Esophagus muscularis mucosa (tissue), 4 donors: ENCODE measurements around the gene EDA. TPM values are rescaled to one million over a fixed set of nuclear protein-coding genes. Genes with fewer than 3 reads are reported as not detected.
A peak's percentile ranks its signal among the peaks of the same experiment; 100 is the strongest.

Source experiments
- DNase-seq: peaks from one replicate; pipeline ENCODE4 v3.0.0-alpha.2; 2017; ENCODE audit errors: extremely low spot score
- H3K27ac ChIP-seq, 4 donors: fragments of 200-600 bp; sonication (generic); replicated peaks in 1 of 4; 1 replicate in 3 of 4; 2 replicates in 1 of 4; pipeline ENCODE4 v1.5.1; 2016 to 2019; ENCODE audit warnings: mild to moderate bottlenecking in 1 of 4
- H3K27me3 ChIP-seq, 4 donors: fragments of 200-600 bp; sonication (generic); one replicate each; pipeline versions ENCODE4 v1.5.1 to v1.6.0; 2016 to 2019
- H3K36me3 ChIP-seq, 4 donors: fragments of 200-600 bp; sonication (generic); one replicate each; pipeline ENCODE4 v1.5.1; 2016 to 2019
- H3K4me1 ChIP-seq, 4 donors: fragments of 200-600 bp; sonication (generic); one replicate each; pipeline ENCODE4 v1.5.1; 2016 to 2019
- H3K4me3 ChIP-seq, 4 donors: fragments of 200-600 bp; sonication (generic); 1 replicate in 2 of 4; 2 replicates in 2 of 4; pipeline ENCODE4 v1.5.1; 2016 to 2019; ENCODE audit warnings: mild to moderate bottlenecking in 4 of 4, moderate library complexity in 1 of 4
- H3K9me3 ChIP-seq, 4 donors: fragments of 200-600 bp; sonication (generic); 1 replicate in 3 of 4; 2 replicates in 1 of 4; pipeline ENCODE4 v1.5.1; 2016 to 2019
- EP300 ChIP-seq: sonication (generic); formaldehyde crosslinking; IDR thresholded peaks from one replicate; pipeline ENCODE4 v1.6.1; 2017; ENCODE audit warnings: antibody characterized with exemption
- POLR2A ChIP-seq: fragments of 450-650 bp; IDR thresholded peaks from one replicate; pipeline ENCODE4 v1.6.1; 2017; ENCODE audit warnings: antibody characterized with exemption, moderate library complexity, mild to moderate bottlenecking, low read depth
- POLR2AphosphoS5 ChIP-seq, 2 donors: sonication (generic); formaldehyde crosslinking; IDR thresholded peaks; one replicate each; pipeline ENCODE4 v1.6.1; 2017; ENCODE audit warnings: antibody characterized with exemption in 2 of 2
- WGBS: methylation state at CpG from one replicate; pipeline ENCODE4 v1.1.5; 2018; 5-methylcytosine and 5-hydroxymethylcytosine counted together
- intact Hi-C: fragments of 100-400 bp; cut with DNase I; formaldehyde crosslinking; loops from one replicate; pipeline ENCODE4 v1.15.1; 2023
- total RNA-seq, 4 donors: library from RNA; depleted of rRNA; stranded (reverse); fragments of >200 nt; gene quantifications; one replicate each; pipeline versions ENCODE4 v1.1.0 to v1.2.1, GENCODE V29; 2016
- TF ChIP-seq, protein P1 (sequence below), 3 experiments: fragments of 200-600 bp in 2 of 3; fragments of 450-650 bp in 1 of 3; sonication (generic) in 2 of 3; IDR thresholded peaks; one replicate each; pipeline ENCODE4 v1.5.1; 2017 to 2019; ENCODE audit warnings: antibody characterized with exemption in 3 of 3, mild to moderate bottlenecking in 2 of 3, moderate library complexity in 1 of 3

Gene EDA
- total RNA-seq, 4 donors from 2014 or later: 4.3 to 10.9 (median 6.3) TPM

DNA sequence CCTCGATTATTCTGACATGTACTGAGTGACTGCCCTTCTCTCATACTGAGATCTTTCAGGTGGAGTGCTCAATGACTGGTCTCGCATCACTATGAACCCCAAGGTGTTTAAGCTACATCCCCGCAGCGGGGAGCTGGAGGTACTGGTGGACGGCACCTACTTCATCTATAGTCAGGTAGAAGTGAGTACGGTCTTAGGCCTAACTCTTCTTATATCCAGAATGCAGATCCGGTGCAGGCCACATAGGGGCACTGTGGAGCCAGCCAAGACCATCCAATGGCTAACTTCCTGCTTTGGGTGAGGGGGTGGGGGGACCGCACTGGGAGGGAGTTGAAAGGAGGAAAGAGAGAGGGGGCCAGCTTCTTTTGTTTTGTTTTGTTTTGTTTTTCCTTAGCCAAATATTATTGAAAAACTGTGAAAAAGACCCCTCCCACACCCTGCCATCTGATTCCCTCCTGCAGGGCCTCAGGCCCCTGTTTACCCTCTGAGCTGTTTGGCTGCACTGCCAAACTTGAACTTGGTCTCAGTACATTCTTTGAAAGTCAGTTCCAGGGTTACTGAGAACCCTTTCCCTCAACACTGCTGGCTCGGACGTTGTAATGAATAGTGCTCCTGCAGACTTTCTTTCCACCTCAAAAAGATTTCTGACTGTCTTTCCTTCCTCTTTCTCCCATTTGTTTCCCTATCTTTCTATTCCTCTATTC lies 417.6 kb downstream of the EDA start:
- 70% methylated on average over 10 of the region's 10 CpGs for WGBS
- no peak for DNase-seq
- no peak overlapping the region for H3K4me3 ChIP-seq
- intact Hi-C loops: no loop called here
- no peaks in the 10 kb centered on the region for H3K9me3 ChIP-seq
- peaks cover 0 to 7% (median 3%) of the 10 kb centered on the region in 4 donors for H3K4me1 ChIP-seq
- no peaks in the 10 kb centered on the region for H3K27me3 ChIP-seq
- no peak overlapping the region for H3K27ac ChIP-seq
- TF ChIP-seq, protein P1, sequence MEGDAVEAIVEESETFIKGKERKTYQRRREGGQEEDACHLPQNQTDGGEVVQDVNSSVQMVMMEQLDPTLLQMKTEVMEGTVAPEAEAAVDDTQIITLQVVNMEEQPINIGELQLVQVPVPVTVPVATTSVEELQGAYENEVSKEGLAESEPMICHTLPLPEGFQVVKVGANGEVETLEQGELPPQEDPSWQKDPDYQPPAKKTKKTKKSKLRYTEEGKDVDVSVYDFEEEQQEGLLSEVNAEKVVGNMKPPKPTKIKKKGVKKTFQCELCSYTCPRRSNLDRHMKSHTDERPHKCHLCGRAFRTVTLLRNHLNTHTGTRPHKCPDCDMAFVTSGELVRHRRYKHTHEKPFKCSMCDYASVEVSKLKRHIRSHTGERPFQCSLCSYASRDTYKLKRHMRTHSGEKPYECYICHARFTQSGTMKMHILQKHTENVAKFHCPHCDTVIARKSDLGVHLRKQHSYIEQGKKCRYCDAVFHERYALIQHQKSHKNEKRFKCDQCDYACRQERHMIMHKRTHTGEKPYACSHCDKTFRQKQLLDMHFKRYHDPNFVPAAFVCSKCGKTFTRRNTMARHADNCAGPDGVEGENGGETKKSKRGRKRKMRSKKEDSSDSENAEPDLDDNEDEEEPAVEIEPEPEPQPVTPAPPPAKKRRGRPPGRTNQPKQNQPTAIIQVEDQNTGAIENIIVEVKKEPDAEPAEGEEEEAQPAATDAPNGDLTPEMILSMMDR (IDR thresholded peaks at IDR 0.05): peak; percentile 7 to 51 (median 38)
- TF ChIP-seq POLR2AphosphoS5 (IDR thresholded peaks at IDR 0.05): no peak
- peaks cover 0 to 4% (median 0%) of the 10 kb centered on the region in 4 donors for H3K36me3 ChIP-seq

DNA sequence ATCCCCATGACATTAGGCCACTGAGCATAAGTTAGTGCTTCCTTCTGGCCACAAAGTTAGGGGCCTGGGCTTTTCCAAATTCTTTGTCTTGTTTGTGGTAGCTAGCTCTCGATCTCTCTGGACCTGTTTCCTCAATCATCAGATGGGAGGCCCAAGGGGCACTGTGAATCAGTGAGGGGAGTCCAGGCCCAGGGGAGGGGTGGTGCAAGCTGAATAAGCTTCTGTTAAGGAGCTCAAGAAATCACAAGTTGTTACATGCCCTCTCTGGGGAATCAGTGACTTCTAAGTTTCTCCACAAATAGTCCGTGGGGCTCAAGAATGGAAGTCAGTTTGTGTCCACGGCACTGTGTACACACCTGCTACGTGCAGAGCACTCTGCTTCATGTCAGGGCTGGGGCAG lies 418.7 kb downstream of the EDA start:
- WGBS: 66% methylated on average over 4 of the region's 4 CpGs
- no peak for TF ChIP-seq POLR2AphosphoS5 (IDR thresholded peaks at IDR 0.05)
- TF ChIP-seq EP300: no peak
- TF ChIP-seq POLR2A: no peak
- TF ChIP-seq, protein P1 (IDR thresholded peaks at IDR 0.05): no peak
- H3K4me3 ChIP-seq: no peak overlapping the region
- H3K36me3 ChIP-seq: peaks cover 0 to 4% (median 0%) of the 10 kb centered on the region in 4 donors
- peaks cover 0 to 6% (median 3%) of the 10 kb centered on the region in 4 donors for H3K4me1 ChIP-seq
- no peak for DNase-seq
- no peak overlapping the region for H3K27ac ChIP-seq
- H3K9me3 ChIP-seq: no peaks in the 10 kb centered on the region
- intact Hi-C loops: no loop called here
- no peaks in the 10 kb centered on the region for H3K27me3 ChIP-seq

DNA sequence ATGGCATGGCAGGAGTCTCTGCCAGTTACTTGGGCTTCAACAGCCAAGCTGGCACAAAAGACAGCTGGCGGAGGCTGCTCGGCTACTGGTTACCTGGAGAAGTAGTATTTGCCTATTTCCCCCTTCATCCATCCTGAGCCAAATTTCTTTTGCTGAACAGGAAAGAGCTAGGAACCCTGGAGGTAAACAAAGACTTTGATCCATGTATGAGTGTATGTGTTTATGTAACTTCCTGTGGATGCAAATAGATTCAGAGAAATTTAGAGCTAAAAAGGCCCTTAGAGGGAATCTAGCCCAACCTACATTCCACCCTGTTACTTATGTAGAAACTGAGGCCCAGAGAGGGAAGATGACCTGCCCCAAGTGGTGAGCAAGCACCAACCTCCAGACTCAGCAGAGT lies 422.6 kb downstream of the EDA start:
- Histone ChIP-seq H3K27ac (no peak overlapping the region), H3K9me3 (no peaks in the 10 kb centered on the region), H3K36me3 (peaks cover 0 to 4% (median 0%) of the 10 kb centered on the region in 4 donors), H3K27me3 (no peaks in the 10 kb centered on the region), H3K4me3 (no peak overlapping the region), H3K4me1 (no peaks in the 10 kb centered on the region)
- WGBS: 94% methylated on average over 2 of the region's 2 CpGs
- intact Hi-C loops: no loop called here
- DNase-seq: no peak
- TF ChIP-seq, protein P1 (IDR thresholded peaks at IDR 0.05): no peak
- TF ChIP-seq EP300 (no peak), POLR2A (no peak), POLR2AphosphoS5 (IDR thresholded peaks at IDR 0.05) (no peak)

DNA sequence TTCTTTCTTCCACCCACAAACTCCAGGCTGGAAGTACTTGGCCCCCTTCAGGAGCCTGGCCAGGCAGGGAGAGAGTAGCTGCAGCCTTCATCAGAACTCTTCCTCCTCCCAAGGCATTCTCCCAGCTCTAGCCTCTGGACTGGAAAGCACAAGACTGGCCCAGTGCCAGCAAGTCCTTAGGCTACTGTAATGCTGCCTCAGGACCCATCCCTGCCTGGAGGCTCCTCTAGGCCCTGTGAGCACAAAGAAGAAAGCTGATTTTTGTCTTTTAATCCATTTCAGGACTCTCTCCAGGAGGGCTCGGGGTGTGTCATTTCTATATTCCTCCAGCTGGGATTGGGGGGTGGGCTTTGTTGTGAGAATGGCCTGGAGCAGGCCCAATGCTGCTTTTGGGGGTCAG lies 423.0 kb downstream of the EDA start:
- 87% methylated on average over 1 of the region's 1 CpG for WGBS
- Histone ChIP-seq H3K27me3 (no peaks in the 10 kb centered on the region), H3K27ac (no peak overlapping the region), H3K4me3 (no peak overlapping the region), H3K9me3 (no peaks in the 10 kb centered on the region), H3K4me1 (no peaks in the 10 kb centered on the region), H3K36me3 (peaks cover 0 to 4% (median 0%) of the 10 kb centered on the region in 4 donors)
- intact Hi-C loops: no loop called here
- DNase-seq: peak; percentile 21
- TF ChIP-seq POLR2AphosphoS5 (IDR thresholded peaks at IDR 0.05): no peak
- TF ChIP-seq, protein P1 (IDR thresholded peaks at IDR 0.05): no peak

DNA sequence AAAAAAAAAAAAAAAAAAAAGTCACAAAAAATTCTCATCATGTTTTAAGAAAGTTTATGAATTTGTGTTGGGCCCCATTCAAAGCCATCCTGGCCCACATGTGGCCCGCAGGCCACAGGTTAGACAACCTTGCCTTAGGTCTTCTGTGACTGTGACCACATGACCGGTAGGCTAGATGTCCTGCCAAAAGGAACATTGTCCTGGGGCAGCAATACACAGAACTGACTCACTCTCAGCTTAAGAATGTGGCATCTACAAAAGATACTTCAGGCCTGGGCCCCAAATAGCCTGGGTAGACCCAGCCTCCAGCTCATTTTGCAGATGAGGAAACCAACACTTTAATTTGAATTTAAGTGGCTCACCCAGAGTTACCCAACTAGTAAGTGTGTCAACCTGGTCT lies 423.8 kb downstream of the EDA start:
- H3K27me3 ChIP-seq: no peaks in the 10 kb centered on the region
- TF ChIP-seq EP300 (no peak), POLR2AphosphoS5 (IDR thresholded peaks at IDR 0.05) (no peak), POLR2A (no peak)
- TF ChIP-seq, protein P1 (IDR thresholded peaks at IDR 0.05): no peak
- no peak overlapping the region for H3K4me3 ChIP-seq
- H3K36me3 ChIP-seq: peaks cover 0 to 4% (median 0%) of the 10 kb centered on the region in 4 donors
- no peaks in the 10 kb centered on the region for H3K4me1 ChIP-seq
- H3K9me3 ChIP-seq: no peaks in the 10 kb centered on the region
- H3K27ac ChIP-seq: no peak overlapping the region
- intact Hi-C loops: no loop called here
- WGBS: 87% methylated on average over 2 of the region's 2 CpGs
- DNase-seq: peak; percentile 3
